WI38 (cell line): ENCODE results near the gene CEP78.
"Not testable (repeated sequence)": the region's sequence is repeated elsewhere in the genome, so short reads cannot be mapped to it uniquely, and the experiment has no call there.

ENCODE experiments used
- H3K4me3 ChIP-seq: 2 replicates; pipeline ENCODE4 v1.5.1; 2011; ENCODE audit warnings: low read depth, mild to moderate bottlenecking, control low read depth, low read length
- TF ChIP-seq, protein P1 (sequence below): IDR thresholded peaks from 2 replicates; pipeline ENCODE4 v1.5.1; 2012; ENCODE audit warnings: low read depth, mild to moderate bottlenecking, control low read depth, low read length

Gene CEP78

DNA sequence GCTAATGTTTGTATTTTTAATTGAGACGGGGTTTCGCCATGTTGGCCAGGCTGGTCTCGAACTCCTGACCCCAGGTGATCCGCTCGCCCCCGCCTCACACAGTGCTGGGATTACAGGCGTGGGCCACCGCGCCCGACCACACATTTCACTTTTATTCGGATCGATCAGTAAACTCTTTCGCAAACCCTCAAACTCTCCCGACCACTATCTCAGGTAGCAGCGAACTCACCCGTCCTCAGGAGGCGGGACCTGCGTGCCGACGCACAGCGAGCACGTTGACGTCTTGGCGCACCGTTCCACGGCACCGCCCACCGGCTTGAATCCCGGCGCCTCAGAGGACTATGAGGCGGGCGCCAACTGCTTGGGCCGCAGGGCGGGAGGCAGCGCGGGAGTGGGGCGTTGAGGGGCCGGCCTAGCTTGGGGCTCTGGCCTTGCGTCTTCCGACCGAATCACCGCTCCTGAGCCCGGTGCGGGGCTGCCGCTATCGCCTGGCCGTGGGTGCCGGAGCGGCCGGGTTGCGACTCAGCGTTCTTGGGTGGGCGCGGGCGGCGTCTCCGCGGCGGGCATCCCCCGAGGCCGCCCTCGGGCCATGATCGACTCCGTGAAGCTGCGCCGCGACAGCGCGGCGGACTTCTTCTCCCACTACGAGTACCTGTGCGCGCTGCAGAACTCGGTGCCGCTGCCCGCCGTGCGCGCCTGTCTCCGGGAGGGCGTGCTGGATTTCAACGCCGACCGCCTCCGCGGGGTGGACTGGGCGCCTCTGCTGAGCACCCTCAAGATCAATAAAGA, at the start of gene CEP78:
TSS of gene CEP78 (plus strand) at position 314 of the 789 bp plus-strand sequence. CDS start at position 590, 276 bp downstream.
- TF ChIP-seq, protein P1, sequence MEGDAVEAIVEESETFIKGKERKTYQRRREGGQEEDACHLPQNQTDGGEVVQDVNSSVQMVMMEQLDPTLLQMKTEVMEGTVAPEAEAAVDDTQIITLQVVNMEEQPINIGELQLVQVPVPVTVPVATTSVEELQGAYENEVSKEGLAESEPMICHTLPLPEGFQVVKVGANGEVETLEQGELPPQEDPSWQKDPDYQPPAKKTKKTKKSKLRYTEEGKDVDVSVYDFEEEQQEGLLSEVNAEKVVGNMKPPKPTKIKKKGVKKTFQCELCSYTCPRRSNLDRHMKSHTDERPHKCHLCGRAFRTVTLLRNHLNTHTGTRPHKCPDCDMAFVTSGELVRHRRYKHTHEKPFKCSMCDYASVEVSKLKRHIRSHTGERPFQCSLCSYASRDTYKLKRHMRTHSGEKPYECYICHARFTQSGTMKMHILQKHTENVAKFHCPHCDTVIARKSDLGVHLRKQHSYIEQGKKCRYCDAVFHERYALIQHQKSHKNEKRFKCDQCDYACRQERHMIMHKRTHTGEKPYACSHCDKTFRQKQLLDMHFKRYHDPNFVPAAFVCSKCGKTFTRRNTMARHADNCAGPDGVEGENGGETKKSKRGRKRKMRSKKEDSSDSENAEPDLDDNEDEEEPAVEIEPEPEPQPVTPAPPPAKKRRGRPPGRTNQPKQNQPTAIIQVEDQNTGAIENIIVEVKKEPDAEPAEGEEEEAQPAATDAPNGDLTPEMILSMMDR, result no peak
- H3K4me3 ChIP-seq, result peak within 1 kb of the TSS; percentile 72

DNA sequence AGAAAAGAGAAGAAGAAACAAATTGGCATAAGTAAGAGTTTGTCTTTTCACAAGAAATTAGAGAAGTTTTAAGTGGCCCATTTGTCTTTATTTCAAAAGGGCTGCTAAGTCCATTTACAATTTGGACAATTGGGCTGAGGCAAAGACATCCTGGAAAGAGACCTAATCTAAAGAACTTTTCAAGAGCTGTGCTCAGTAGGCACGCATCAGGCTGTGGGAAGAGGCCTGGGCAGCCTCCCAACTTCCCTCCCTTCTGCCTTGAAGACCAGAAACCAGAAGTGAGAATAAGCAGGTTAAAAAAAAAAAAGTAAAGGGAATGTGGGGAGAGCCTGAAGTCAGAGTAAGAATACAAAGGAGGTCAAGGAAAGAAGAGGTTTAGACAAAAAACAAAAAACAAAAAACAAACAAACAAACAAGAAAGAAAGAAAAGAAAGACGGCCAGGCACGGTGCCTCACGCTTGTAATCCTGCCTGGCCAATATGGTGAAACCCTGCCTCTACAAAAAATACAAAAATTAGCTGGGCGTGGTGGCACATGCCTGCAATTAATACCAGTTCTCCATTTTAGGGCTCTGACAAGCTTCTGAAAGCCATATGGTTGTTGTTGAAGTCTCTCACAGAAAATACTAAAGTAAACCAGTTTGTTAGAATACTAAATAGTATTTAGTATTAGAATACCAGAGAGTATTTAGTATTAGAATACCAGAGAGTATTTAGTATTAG, 48.0 kb upstream of the CEP78 start:
- TF ChIP-seq, protein P1, result no peak
- no peak overlapping the region for H3K4me3 ChIP-seq

DNA sequence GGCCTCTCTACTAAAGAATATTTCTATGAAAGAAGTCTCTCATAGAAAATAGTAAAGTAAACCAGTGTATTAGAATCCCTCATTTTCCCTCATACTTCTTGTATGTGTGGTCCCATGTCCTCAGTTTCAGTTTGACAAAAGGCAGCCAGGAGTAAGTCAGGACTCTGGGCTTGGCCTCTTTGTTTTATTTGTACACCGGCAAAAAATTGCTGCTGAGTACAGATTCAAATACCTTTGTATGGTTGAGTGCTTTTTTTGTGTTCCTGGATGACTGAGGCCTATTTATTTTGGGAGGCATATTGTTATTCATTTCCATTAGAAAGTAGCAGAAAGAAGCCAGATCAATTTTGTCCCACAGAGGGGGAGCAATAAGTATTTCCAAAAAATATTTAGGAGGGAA, 47.3 kb upstream of the CEP78 start:
- H3K4me3 ChIP-seq, result no peak overlapping the region
- TF ChIP-seq, protein P1, result no peak

- H3K4me3 ChIP-seq, result no peak overlapping the region
- TF ChIP-seq, protein P1, result no peak
Observed at GRCh38 chr9:78189001-78189400, 46.9 kb upstream of the CEP78 start.

- no peak overlapping the region for H3K4me3 ChIP-seq
- TF ChIP-seq, protein P1, result no peak
Observed at GRCh38 chr9:78189461-78189860, 46.4 kb upstream of the CEP78 start.

- TF ChIP-seq, protein P1, result no peak
- H3K4me3 ChIP-seq, result no peak overlapping the region
Observed at GRCh38 chr9:78191931-78192330, 43.9 kb upstream of the CEP78 start.

- no peak overlapping the region for H3K4me3 ChIP-seq
- TF ChIP-seq, protein P1, result no peak
Observed at GRCh38 chr9:78196258-78196657, 39.6 kb upstream of the CEP78 start.

GRCh38 chr9:78201158-78201777, 34.6 kb upstream of the CEP78 start:
- not testable (repeated sequence) for H3K4me3 ChIP-seq
